Tibial nerve (tissue), 3 donors: ENCODE results near the gene NOTCH1.

Experiments used
- POLR2A ChIP-seq, 2 donors: fragments of 450-650 bp; IDR thresholded peaks; one replicate each; pipeline ENCODE4 v1.6.1; 2017; ENCODE audit warnings: antibody characterized with exemption in 2 of 2, mild to moderate bottlenecking in 2 of 2, moderate library complexity in 2 of 2
- TF ChIP-seq, protein P1 (sequence below), 5 experiments: fragments of 200-600 bp in 3 of 5; fragments of 450-650 bp in 2 of 5; sonication (generic) in 3 of 5; IDR thresholded peaks; one replicate each; pipeline ENCODE4 v1.5.1; 2016 to 2019; ENCODE audit warnings: antibody characterized with exemption in 5 of 5, mild to moderate bottlenecking in 3 of 5, moderate library complexity in 2 of 5

GRCh38 chr9:136565715-136566552 lies 20.1 kb upstream of the NOTCH1 start:
- TF ChIP-seq, protein P1, sequence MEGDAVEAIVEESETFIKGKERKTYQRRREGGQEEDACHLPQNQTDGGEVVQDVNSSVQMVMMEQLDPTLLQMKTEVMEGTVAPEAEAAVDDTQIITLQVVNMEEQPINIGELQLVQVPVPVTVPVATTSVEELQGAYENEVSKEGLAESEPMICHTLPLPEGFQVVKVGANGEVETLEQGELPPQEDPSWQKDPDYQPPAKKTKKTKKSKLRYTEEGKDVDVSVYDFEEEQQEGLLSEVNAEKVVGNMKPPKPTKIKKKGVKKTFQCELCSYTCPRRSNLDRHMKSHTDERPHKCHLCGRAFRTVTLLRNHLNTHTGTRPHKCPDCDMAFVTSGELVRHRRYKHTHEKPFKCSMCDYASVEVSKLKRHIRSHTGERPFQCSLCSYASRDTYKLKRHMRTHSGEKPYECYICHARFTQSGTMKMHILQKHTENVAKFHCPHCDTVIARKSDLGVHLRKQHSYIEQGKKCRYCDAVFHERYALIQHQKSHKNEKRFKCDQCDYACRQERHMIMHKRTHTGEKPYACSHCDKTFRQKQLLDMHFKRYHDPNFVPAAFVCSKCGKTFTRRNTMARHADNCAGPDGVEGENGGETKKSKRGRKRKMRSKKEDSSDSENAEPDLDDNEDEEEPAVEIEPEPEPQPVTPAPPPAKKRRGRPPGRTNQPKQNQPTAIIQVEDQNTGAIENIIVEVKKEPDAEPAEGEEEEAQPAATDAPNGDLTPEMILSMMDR (IDR thresholded peaks at IDR 0.05) = no peak
- no peak for TF ChIP-seq POLR2A (IDR thresholded peaks at IDR 0.05)
